HG02642 (cell line): ENCODE measurements around the gene SEPTIN3.

Source experiments
- ATAC-seq: cut with Tn5 transposase; IDR thresholded peaks from one replicate; pipeline ENCODE4 v1.9.1; 2021; ENCODE audit warnings: mild to moderate bottlenecking; ENCODE audit not compliant: unreplicated experiment, poor library complexity

SEPTIN3 gene

GRCh38 chr22:42001706-42002105 lies 32.5 kb downstream of the SEPTIN3 start:
- no peak for ATAC-seq

- ATAC-seq: no peak
These were observed 38.7 kb downstream of the SEPTIN3 start for GRCh38 chr22:42007922-42008321.

GRCh38 chr22:42010778-42011177 lies 41.5 kb downstream of the SEPTIN3 start:
- no peak for ATAC-seq

- ATAC-seq: no peak
These were observed 44.1 kb downstream of the SEPTIN3 start for GRCh38 chr22:42013385-42013784.

- no peak for ATAC-seq
These were observed 46.9 kb downstream of the SEPTIN3 start for GRCh38 chr22:42016111-42016510.

GRCh38 chr22:42018224-42018623 lies 49.0 kb downstream of the SEPTIN3 start:
- no peak for ATAC-seq
